OCI-LY3 (cell line): ENCODE results near the gene SLC22A8.
"Not testable (repeated sequence)": the region's sequence is repeated elsewhere in the genome, so short reads cannot be mapped to it uniquely, and the experiment has no call there.

Source experiments
- H2AFZ ChIP-seq: fragments of 200-600, 300-600 bp; shearing (Covaris generic); 2 replicates; pipeline ENCODE4 v1.6.0; 2014; ENCODE audit warnings: antibody characterized with exemption, low read depth, low read length
- H3K27ac ChIP-seq: fragments of 200-600, 300-600 bp; sonication (generic); 2 replicates; pipeline ENCODE4 v1.5.1; 2014; ENCODE audit warnings: mild to moderate bottlenecking, low read length, moderate library complexity, mixed read lengths
- H3K27me3 ChIP-seq: fragments of 200-600, 300-600 bp; sonication (generic); 2 replicates; pipeline ENCODE4 v1.6.1; 2014; ENCODE audit warnings: low read depth, low read length, mixed read lengths
- H3K36me3 ChIP-seq: fragments of 200-600, 300-600 bp; sonication (generic); replicated peaks from 2 replicates; pipeline ENCODE3; 2014; ENCODE audit warnings: low read depth, low read length, mixed read lengths
- H3K4me1 ChIP-seq: fragments of 300-600, 200-600 bp; sonication (generic); 2 replicates; pipeline ENCODE4 v1.6.1; 2014; ENCODE audit warnings: low read length, mixed read lengths
- H3K4me2 ChIP-seq: fragments of 200-600, 300-600 bp; sonication (generic); 2 replicates; pipeline ENCODE4 v1.6.1; 2014; ENCODE audit warnings: low read length, mixed read lengths
- H3K4me3 ChIP-seq: fragments of 300-600, 200-600 bp; sonication (generic); 2 replicates; pipeline ENCODE4 v1.5.1; 2014; ENCODE audit warnings: antibody characterized with exemption, mild to moderate bottlenecking, low read length, moderate library complexity
- H3K79me2 ChIP-seq: fragments of 300-600, 200-600 bp; shearing (Covaris generic); 2 replicates; pipeline ENCODE4 v1.6.1; 2014; ENCODE audit warnings: mild to moderate bottlenecking, low read length, mixed read lengths
- H3K9ac ChIP-seq: fragments of 300-600, 200-600 bp; shearing (Covaris generic); 2 replicates; pipeline ENCODE4 v1.6.0; 2014; ENCODE audit warnings: mild to moderate bottlenecking, low read length, moderate library complexity
- H3K9me3 ChIP-seq: fragments of 200-600, 300-600 bp; shearing (Covaris generic); 2 replicates; pipeline ENCODE4 v1.6.1; 2014; ENCODE audit warnings: low read length, mixed read lengths; ENCODE audit not compliant: insufficient read depth
- H4K20me1 ChIP-seq: fragments of 200-600, 300-600 bp; sonication (generic); 2 replicates; pipeline ENCODE4 v1.6.1; 2016; ENCODE audit warnings: low read length, mixed read lengths; ENCODE audit not compliant: insufficient read depth
- CTCF ChIP-seq: fragments of 200-600, 300-600 bp; sonication (generic); IDR thresholded peaks from 2 replicates; pipeline ENCODE4 v1.5.1; 2014; ENCODE audit warnings: antibody characterized with exemption, low read length, low read depth
- EZH2phosphoT487 ChIP-seq: fragments of 200-600 bp; shearing (Covaris generic); IDR thresholded peaks from 2 replicates; pipeline ENCODE4 v1.6.1; 2018; ENCODE audit warnings: antibody characterized with exemption, mixed run types, low read depth

The SLC22A8 gene

GRCh38 chr11:62948765-62949320 is 66.8 kb downstream of the SLC22A8 start:
- Histone ChIP-seq H3K9me3 (no peaks in the 10 kb centered on the region), H3K9ac (no peak overlapping the region), H3K27me3 (peaks cover 12% of the 10 kb centered on the region), H3K4me1 (no peaks in the 10 kb centered on the region), H3K36me3 (no peaks in the 10 kb centered on the region), H3K4me2 (no peak overlapping the region), H3K27ac (no peak overlapping the region), H3K79me2 (no peaks in the 10 kb centered on the region), H3K4me3 (no peak overlapping the region), H2AFZ (peak overlapping the region; percentile 41; the same call in 1 of the 2 replicates), H4K20me1 (no peaks in the 10 kb centered on the region)
- TF ChIP-seq EZH2phosphoT487: no peak
- TF ChIP-seq CTCF: no peak

- H2AFZ ChIP-seq, H3K9ac ChIP-seq, H3K27ac ChIP-seq, H3K36me3 ChIP-seq, H3K4me2 ChIP-seq, H3K4me1 ChIP-seq, H3K79me2 ChIP-seq, H4K20me1 ChIP-seq, H3K9me3 ChIP-seq, H3K4me3 ChIP-seq: not testable (repeated sequence)
- peaks cover 12% of the 10 kb centered on the region for H3K27me3 ChIP-seq
These were observed 70.1 kb downstream of the SLC22A8 start for GRCh38 chr11:62945538-62945937.
